G401.6 (cell line): Measurements from ENCODE around the gene NUDT1.

ENCODE experiments used
- FAIRE-seq: peaks from 2 replicates; lab custom pipeline; 2012; peaks lifted over from hg19 to GRCh38; lab: Jason Lieb, UNC

NUDT1 gene

DNA sequence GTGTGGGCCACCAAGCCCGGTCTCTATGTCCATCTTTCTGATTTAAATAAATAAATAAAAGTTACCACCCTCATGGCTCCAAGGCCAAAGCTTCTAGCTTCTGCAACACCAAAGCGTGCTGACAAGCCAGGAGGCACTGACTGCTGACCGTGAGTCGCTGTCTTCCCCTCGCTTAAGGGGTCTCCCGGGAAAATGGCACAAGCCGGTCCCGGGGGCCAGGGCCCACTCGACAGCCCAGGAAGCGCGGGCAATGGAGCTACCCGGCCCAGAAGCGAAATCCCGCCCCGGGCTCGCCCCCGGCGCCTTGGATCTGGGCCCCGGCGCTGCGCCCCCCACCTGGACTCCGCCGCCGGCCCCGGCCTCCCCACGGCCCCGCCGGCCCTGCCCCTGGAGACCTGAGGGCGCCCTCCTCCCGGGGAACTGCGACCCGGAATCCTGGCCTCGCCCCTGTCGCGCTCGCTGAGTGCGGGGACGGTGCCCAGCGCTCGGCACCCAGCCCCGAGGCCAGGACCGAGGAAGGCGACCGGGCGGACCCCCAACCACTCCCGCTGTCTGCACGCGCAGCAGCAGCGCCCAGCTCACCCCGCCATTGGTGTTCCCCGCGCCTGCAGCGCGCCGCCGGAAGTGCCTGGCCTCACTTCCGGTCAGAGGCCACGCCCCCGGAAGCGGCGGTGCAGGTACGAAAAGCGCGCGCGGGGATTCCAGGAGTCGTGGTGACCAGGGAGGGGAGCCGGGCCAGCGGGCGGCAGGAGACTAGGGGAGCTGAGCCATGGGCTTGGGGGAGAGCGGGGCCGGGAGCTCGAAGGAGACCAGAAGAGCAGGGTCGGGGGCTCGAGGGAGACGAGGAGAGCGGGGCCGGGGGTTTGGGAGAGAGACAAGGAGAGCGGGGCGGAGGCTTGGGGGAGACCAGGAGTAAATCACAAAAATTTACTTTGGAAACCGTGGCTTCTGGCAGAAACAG is at the start of gene NUDT1, which contains the start of gene MRM2:
NUDT1 (plus strand) TSS at position 647 of the 961 bp plus-strand sequence. CDS start 2,349 bp downstream, outside the sequence.
MRM2 (minus strand) TSS at position 626 of the 961 bp plus-strand sequence; CDS start at position 590, 36 bp downstream.
- peak; percentile 57 for FAIRE-seq

DNA sequence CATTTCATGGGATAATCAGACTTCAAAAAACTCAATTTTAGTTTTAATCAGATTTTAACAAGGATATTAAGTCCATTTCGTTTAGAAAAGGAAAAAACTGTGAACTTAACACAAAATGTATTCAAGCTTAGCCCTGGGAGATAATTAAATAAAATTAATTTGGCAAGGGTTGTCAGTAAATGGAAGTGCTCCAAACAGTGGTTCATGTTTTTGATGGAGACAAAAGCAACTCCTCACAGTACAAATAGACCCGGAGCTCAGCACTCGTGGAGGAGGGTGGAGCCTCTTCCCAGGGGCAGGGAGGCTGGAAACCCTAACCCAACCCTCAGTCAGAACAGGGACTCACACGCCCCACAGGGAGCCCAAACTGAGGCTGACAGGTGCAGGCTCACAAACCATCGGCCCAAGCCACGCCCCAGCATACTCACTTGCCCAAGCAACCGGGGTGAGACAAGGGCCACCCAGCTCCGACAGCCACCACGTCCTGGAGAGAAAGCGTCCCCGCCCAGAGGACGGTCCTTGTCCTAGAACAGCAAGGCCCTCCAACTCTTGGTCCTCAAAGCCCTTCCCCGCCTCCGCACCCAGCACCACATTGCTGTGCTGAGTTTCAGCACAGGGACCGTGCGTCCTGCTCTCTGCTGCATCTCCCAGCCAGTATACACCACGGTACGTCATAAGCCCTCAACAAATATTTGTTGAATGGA is 49.0 kb upstream of the NUDT1 start:
- FAIRE-seq, result no peak

DNA sequence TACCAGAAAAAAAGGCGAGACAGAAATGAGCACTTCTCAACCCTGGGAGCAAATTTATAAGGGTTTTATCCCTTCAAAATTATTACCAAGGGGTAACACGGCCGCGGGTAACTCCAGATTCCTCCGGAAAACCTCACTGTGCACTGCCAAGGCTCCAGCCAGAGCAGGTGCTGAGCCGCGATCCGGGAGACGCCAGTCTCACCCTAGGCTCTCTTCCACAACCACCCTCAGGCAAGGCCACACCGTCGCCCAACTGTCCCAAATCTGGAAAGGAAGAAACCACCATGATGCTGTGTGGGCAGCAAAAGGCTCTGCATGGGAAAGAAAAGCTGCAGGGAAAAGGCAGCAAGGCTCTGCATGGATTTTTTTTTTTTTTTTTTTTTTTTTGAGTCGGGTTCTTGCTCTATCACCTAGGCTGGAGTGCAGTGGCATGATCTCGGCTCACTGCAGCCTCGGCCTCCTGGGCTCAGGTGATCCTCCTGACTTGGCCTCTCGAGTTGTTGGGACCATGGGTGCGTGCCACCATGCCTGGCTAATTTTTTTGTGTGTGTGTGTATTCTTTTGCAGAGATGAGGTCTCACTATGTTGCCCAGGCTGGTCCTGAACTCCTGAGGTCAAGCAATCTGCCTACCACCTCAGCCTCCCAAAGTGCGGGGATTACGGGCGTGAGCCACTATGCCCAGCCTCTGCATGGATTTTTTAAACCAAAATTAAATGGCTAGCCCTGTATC is 48.3 kb upstream of the NUDT1 start:
- no peak for FAIRE-seq

DNA sequence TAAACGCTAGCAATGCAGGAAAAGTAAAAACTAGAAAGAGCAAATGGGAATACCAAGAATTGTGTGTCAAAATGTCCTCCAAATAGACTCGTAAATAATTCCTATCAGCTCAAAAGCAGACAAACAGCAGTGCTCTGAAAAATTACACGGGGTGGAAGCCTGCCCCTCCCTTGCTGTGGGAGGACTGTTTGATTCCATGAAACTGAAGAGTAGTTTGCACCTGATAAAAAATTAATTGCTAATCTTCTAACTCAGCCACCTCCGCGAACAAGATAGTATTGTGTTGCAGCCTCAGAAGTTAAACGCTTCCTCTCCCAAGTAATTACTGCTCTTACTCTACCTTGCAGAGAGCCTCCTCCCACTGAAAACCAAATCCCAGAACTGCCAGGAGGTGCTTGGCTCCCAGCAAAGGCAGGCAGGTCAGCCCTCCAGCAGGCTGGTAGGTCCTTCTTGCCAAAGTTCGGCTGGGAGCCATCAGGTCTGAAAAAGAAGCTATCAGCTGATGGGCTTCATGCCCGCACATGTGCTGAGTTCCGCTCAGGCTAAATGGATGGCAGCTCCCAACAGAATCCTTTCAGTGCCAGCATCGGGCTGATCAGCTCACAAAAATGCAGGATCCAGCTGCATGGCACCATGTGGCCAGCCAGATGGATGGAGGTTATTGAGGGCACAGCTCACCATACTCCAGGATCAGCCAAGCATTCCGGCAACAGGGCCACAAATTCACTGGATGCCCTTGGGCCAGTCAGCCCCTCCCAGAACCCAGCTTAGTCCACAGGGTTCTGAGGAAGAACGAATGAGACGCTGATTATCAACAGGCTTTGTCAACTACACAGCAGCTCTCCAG is 46.4 kb upstream of the NUDT1 start:
- FAIRE-seq, result no peak

DNA sequence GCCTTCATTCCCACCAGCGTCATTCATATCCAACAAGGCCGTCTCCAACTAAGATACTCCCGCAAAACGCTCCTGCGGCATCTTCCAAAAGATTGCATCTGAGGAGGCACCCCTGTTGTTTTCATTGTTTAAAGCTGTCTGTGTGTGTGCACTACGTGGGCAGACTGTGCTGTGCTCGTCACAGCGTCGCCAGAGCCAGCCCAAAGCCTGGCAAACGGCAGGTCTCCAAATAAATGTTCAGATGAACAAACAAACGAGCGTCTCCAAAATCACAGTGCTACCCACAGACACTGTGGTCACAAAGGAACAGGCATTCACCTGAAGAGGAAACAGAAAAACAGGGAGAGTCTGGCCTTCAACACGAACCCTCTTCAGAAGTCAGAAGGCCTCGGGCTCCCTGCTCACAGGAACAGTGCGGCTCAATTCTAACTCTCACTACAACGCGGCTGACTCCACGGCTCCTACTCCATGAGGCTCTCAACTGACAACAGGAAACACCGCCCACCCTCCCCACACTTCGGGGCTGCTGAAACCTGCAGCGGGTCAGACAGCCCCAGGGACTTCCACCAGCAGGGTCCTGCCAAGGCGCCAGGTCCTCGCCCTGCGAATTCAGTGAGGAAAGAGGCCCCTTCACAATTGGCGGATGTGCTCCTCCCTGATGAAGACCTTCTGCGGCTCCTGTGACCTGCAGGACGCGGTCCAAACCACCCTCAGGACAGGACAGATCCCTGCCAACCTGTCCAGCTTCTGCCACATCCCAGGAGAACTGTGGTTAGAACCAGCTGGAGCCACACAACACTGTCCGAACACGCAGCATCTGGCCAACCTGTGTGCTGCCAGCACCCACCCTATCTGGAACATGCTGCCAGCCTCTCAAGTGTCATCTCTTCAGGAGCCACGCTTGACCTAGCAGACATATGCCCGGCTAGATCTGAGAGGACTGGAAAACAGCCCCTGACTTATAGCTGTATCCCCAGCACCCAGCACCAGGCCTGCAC is 45.3 kb upstream of the NUDT1 start:
- no peak for FAIRE-seq

DNA sequence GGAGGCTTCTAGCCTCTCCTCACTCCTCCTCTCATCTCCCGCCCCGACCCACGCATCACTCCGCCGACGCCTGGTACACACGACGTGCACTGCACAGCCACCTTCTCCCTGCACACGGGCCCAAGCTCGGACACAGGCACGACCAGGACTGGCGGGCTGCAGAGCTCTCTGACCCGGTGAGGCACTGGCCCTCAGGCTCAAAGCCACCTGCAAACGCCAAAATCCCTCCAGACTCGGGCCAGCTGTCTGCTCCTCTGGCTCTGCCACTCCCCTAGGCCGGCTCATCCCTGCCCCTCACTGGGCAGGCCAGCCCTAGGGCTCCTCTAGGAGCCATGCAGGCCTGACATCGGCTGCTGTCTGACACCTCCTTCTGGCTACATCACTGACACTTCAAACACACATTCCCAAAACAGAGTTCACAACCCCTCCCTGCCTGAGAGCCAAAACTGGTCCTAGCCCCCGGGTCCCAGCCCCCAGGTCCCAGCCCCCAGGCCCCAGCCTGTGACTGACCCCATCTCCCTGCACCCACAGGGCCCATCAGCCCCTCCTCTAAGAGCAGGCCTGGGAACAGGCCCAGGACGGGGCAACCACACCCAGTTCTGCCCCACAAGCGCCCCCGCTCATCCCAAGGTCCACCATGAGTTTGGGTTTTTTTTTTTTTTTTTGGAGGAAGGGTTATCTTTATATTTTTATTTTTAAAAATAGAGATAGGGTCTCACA is 44.4 kb upstream of the NUDT1 start:
- no peak for FAIRE-seq

DNA sequence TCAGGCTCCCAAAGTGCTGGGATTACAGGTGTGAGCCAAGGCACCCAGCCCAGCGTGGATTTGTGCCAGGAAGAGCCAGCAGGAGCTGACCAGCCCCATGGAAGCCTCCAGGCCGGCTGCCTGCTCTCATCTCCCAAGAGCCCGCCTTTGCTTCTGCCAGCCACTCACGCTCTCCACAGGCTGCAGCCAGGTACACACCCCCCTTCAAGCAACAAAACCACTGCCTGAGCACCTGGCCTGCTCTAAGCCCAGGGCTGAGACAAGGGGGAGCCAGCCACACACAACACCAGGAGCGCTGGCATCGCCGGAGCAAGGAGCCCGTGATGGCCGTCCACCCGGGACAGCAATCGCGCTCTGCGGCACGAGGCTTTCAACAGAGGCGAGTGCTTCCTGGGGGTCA is 43.8 kb upstream of the NUDT1 start:
- no peak for FAIRE-seq

DNA sequence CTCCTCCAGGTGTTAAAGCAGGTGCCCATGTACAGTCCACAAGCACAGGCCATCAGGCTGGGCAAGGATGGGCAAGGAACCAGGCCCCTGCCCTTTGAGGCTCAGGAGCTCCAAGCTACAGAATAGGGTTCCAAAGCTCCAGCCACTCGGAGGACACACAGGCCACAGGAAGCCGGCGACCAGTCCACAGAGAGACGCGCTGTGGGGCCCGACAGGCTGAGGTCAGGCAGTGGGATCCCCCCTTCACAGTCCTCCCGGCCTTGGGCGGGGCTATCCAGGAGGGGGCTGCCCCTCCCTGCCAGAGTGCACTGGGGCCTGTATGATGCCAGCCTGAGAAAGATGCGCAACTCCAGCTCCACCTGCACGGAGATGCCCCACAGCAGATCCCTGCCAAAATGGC is 43.3 kb upstream of the NUDT1 start:
- no peak for FAIRE-seq

DNA sequence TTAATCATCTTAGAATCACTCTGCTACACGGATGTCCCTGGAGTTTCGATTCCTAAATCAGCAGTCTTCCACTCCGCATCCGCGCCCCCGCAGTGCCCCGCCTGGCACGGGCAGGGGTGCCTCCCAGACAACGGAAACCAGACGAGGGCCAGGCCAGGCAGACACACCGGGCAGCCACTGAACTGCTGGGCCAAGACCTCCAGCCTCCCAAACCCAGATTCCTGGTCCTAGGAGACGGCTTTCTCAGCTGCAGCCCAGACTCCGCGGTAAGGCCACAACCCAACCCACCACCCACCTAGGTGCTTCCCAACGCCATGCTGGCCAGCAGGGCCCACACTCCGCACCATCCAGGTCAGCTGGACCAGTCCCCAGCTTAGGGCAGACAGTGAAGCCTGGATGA is 42.5 kb upstream of the NUDT1 start:
- no peak for FAIRE-seq

DNA sequence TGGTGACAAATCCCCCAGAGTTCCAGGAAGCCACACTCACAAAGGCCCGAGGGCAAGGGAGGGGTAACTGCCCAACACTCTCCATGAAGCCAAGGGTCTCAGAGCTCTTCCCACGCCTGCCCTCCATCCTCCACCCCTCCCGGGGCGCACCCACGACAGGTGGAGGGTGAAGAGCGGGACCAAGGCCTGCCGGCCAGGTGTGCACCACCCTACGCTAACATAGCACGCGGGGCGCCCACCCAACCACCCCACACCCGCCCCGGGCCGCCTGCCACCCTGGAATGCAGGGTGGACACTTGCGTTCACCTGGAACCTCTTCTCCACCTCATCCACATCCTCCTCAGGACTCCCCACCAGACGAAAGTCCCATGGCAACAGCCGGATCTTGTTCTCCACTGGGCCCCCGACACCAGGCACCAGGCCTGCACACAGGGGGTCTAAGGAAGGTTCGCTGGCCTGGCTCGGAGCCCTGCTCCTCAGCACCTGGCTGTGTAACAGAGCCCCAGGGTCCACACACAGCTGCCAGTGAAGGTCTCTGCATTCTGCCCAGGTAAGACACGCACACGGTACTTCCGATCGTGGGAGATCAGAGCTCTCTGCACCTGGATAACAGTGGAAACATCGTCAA is 42.0 kb upstream of the NUDT1 start:
- no peak for FAIRE-seq

DNA sequence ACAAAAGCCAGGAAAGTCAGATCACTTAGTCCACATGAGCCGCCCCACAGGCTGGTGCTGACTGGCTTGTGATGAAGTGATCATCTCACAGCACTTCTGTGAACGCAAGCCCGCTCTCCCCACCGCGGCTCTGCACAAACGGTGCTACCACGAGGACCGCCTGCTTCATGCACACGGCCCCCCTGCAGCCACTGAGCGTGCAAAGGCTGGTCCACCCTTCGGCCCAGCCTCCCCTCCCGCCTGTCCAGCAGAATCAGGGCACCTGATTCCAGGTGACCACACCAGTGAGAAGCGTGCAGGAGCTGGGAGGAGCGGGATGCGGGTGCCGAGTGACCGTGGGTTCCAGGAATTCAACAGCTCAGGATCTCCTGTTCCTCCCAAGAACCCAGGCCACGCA is 41.4 kb upstream of the NUDT1 start:
- no peak for FAIRE-seq

DNA sequence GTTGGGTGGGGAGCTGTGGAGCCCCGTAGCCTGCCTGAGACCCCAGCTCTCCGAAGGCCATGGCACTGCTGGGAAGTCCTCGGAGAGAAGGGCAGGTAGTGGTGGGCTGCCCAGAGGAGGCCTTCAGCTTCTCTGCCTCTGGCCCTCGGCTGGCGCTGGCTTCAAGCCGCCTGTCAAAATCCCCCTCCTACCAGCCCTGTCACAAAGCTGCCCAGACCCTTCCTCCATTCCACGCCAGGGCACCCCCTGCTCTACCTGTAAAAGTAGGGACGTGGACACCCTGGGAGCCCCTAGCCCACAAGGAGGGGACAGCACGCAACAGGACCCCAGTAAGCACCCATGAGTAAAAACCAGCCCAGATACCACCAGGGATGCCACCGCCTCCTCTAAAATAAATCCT is 40.9 kb upstream of the NUDT1 start:
- FAIRE-seq, result no peak

DNA sequence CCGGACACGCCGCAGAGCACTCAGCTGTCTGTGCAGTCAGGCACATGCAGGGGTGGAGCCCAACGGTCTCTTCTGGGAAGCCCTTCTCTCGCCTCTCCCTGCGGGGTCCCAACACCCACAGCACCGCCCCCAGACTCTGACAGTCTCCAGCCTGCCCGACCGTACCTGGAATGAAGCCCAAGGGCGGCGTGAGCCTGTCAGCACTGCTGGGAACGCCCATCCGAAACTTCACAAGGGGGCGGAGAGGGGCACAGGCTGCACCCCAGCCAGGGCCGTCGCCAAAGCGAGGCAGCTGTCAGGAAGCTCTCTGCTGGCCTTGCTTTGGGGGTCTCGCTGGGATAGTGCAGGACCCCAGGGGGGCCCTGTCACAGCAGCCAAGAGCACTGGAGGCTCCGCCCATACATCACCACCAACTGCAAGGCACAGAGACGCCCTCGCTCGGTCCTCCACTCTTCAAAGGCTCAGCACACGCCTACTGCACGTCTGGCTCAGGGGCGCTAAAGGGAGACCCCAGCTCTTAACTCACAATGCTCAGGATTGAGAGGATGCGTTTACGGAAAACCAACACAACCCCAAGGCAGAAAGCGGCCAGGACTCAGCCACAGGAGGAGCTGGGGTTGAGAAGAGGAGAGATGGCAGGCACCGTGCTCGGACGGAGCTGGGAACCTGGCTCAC is 40.2 kb upstream of the NUDT1 start:
- no peak for FAIRE-seq

DNA sequence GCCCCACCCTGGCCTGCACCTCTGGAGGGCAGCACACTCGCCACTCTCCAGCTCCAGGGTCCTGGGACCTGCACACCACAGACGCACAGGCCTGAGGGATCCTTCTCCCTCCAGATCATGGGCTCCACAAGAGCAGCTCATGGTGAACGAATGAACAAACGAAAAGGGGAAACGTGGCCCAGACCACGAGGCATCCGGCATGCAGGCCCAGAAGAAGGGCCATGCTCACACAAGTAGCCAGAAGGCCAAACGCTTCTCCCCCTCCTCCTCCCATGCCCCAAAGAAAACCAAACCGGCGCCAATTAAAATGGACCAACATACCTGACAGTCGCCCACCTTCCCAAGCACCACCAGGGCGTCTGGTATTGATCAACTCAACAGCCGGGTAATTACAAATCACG is 39.7 kb upstream of the NUDT1 start:
- FAIRE-seq, result no peak

DNA sequence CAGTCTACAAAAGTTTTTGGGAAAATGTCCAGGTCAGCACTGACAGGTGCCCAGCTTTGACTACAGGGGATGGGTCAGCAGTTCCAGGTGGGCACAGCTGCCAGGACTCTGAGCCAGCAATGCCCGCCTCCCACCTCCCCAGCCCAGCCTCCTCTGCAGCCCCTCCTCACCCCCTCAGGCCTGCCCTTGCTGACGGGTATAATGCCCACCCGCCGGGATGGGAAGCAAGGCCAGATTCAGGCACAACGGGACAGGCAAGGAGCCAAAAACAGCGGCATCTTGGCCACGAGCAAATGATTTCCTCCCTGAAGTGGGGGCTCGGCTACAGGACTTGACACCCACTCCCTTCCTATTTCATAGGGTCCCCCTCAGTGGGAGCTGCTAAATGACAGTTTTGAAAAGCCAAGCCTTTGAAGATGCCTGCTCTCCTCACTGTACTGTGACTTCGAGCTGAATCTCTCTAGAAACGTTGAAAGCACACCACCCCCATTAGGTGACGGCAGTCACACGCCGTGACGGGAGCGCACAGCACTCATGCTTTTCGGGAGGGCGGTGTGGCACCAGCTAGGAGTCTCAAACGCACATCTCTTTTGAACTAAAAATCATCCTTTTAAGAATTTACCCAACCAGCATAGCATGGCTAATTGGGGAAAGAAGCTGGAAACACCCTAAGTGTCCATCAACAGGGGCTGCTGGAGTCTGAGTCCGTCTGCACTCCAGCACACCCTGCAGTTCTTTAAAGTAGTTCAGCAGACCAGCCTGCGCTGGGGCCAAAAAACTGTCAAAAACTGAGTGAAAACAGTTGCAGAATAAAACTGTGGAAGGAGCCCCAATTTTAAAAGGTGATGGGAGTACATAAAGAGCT is 38.9 kb upstream of the NUDT1 start:
- FAIRE-seq, result no peak

DNA sequence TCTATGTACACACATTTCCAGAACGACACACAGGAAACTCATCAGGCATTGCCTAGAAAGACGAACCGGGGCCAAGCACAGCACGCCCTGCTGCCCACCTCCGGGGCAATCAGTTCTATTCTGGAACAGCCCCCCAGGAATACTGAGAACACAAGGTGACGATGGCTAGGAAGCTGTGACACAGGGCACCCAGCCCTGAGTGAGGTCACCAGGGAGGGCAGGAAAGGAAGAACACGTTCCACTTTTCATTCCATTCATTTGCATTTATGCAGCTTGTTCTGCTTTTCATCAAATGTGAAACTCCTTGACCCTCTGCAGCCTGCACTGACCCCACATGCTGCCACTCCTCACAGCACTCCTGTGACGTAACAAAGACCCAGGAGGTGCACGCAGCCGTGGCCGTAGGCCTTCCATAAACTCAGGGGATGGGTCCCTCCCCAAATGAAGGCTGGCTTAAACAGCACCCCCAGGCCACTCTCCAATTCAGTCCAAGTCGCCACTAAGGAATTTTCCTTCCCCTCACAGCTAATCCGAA is 38.2 kb upstream of the NUDT1 start:
- FAIRE-seq, result no peak

DNA sequence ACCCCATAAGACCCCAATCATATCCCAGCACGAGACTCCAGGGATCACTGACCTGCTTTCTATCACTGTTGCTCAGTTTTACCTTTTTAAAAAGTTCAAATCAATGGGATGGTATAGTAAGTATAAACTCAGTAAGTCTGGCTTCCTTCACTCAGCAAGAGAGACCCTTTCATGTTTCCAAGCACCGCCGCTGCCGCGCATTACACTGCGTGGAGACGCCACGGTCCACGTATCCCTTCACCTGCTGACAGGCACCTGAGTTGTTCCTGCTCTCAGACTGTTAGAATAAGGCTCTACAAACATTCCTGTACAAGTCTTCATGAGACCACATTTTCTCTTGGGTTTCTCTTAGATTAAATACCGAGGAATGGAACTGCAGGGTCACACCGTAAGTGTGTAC is 37.6 kb upstream of the NUDT1 start:
- no peak for FAIRE-seq
